ENCODE data around the gene GAREM1. TPM values are rescaled to one million over a fixed set of nuclear protein-coding genes. Genes with fewer than 3 reads are reported as not detected.

Gene GAREM1
- total RNA-seq, 1 donor from 2014 or later: 9.0 TPM

DNA sequence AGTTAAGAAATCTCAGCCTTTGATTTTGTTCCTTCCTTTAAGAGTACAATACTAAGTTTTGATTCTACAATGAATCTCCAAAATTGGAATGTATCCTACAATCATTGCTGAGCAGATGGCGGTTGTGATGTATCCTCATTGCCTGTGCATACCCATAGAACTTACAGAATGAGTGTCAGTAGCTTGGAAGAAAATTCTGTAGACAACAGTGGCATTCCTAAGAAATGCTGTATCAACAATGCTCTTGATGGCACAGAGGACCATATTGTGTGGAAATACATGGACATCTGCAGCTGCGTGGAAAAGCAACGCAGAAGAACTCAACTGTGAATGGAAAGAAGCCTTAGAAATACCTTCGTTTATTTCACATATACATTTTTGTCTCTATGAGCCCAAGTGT lies 30.2 kb downstream of the GAREM1 start:
- H3K27ac ChIP-seq (ENCODE audit: low read depth, low read length): no peak overlapping the region
- Mint-ChIP-seq H3K27me3 (ENCODE audit: low read depth, unreplicated experiment) (no peaks in the 10 kb centered on the region), H3K4me3 (ENCODE audit: unreplicated experiment) (no peak overlapping the region), H3K9me3 (ENCODE audit: unreplicated experiment) (no peaks in the 10 kb centered on the region), H3K36me3 (ENCODE audit: low read depth, unreplicated experiment) (no peaks in the 10 kb centered on the region), H3K27ac (ENCODE audit: unreplicated experiment) (no peak overlapping the region), H3K4me1 (ENCODE audit: low read depth, unreplicated experiment) (peaks cover 4% of the 10 kb centered on the region)
- DNase-seq (ENCODE audit: low read depth) (no peak), FAIRE-seq (no peak)
- no peaks in the 10 kb centered on the region for H3K27me3 ChIP-seq (ENCODE audit: insufficient read depth, low read length)
- TF ChIP-seq, protein P1, sequence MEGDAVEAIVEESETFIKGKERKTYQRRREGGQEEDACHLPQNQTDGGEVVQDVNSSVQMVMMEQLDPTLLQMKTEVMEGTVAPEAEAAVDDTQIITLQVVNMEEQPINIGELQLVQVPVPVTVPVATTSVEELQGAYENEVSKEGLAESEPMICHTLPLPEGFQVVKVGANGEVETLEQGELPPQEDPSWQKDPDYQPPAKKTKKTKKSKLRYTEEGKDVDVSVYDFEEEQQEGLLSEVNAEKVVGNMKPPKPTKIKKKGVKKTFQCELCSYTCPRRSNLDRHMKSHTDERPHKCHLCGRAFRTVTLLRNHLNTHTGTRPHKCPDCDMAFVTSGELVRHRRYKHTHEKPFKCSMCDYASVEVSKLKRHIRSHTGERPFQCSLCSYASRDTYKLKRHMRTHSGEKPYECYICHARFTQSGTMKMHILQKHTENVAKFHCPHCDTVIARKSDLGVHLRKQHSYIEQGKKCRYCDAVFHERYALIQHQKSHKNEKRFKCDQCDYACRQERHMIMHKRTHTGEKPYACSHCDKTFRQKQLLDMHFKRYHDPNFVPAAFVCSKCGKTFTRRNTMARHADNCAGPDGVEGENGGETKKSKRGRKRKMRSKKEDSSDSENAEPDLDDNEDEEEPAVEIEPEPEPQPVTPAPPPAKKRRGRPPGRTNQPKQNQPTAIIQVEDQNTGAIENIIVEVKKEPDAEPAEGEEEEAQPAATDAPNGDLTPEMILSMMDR (IDR thresholded peaks at IDR 0.05; ENCODE audit: insufficient read depth, low read depth, low read length): no peak
- no peak for TF ChIP-seq EZH2 (IDR thresholded peaks at IDR 0.05; ENCODE audit: insufficient read depth, low read length)
- H4K20me1 ChIP-seq (ENCODE audit: insufficient read depth, low read length): peaks cover 6% of the 10 kb centered on the region
- H3K4me2 ChIP-seq (ENCODE audit: low read length): no peak overlapping the region
- H3K4me3 ChIP-seq (ENCODE audit: insufficient read depth, low read depth, low read length): no peak overlapping the region
- no peak overlapping the region for H3K9ac ChIP-seq (ENCODE audit: low read length)
- no peaks in the 10 kb centered on the region for H3K9me3 ChIP-seq (ENCODE audit: insufficient read depth, low read depth, low read length)
- no peaks in the 10 kb centered on the region for H3K4me1 ChIP-seq (ENCODE audit: insufficient read depth, low read length)
- peaks cover 3% of the 10 kb centered on the region for H3K79me2 ChIP-seq (ENCODE audit: insufficient read depth, low read length)
- no peak overlapping the region for H2AFZ ChIP-seq (ENCODE audit: low read depth, low read length)
- no peaks in the 10 kb centered on the region for H3K36me3 ChIP-seq (ENCODE audit: insufficient read depth, low read length)

DNA sequence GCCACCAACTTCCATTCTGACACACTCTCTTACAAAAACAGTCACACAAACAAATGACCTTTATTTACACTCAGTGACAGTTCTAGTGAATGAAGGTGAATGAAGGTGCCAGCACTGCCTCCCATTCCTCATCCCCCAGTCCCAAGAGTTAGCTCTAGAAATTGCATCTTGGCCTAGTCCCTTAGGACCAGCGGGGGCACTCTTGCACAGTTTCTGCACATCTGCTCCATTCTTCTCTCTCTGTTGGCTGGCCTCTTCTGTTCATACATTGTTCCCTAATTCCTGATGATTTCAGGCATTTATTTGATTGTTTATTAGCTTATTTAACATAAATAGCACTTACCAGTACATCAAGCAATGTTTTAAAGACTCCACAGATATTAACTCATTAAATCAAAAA lies 30.9 kb downstream of the GAREM1 start:
- no peaks in the 10 kb centered on the region for H3K27me3 ChIP-seq (ENCODE audit: insufficient read depth, low read length)
- Mint-ChIP-seq H3K27ac (ENCODE audit: unreplicated experiment) (no peak overlapping the region), H3K4me1 (ENCODE audit: low read depth, unreplicated experiment) (peaks cover 4% of the 10 kb centered on the region), H3K9me3 (ENCODE audit: unreplicated experiment) (no peaks in the 10 kb centered on the region), H3K4me3 (ENCODE audit: unreplicated experiment) (no peak overlapping the region), H3K27me3 (ENCODE audit: low read depth, unreplicated experiment) (no peaks in the 10 kb centered on the region), H3K36me3 (ENCODE audit: low read depth, unreplicated experiment) (no peaks in the 10 kb centered on the region)
- peaks cover 4% of the 10 kb centered on the region for H4K20me1 ChIP-seq (ENCODE audit: insufficient read depth, low read length)
- no peak overlapping the region for H3K4me3 ChIP-seq (ENCODE audit: insufficient read depth, low read depth, low read length)
- peaks cover 3% of the 10 kb centered on the region for H3K79me2 ChIP-seq (ENCODE audit: insufficient read depth, low read length)
- no peak overlapping the region for H2AFZ ChIP-seq (ENCODE audit: low read depth, low read length)
- no peak overlapping the region for H3K27ac ChIP-seq (ENCODE audit: low read depth, low read length)
- H3K4me1 ChIP-seq (ENCODE audit: insufficient read depth, low read length): no peaks in the 10 kb centered on the region
- no peak overlapping the region for H3K4me2 ChIP-seq (ENCODE audit: low read length)
- DNase-seq (ENCODE audit: low read depth) (no peak), FAIRE-seq (no peak)
- H3K9me3 ChIP-seq (ENCODE audit: insufficient read depth, low read depth, low read length): no peaks in the 10 kb centered on the region
- H3K36me3 ChIP-seq (ENCODE audit: insufficient read depth, low read length): no peaks in the 10 kb centered on the region
- no peak overlapping the region for H3K9ac ChIP-seq (ENCODE audit: low read length)
- TF ChIP-seq, protein P1 (IDR thresholded peaks at IDR 0.05; ENCODE audit: insufficient read depth, low read depth, low read length): peak; percentile 7
- TF ChIP-seq EZH2 (IDR thresholded peaks at IDR 0.05; ENCODE audit: insufficient read depth, low read length): no peak

DNA sequence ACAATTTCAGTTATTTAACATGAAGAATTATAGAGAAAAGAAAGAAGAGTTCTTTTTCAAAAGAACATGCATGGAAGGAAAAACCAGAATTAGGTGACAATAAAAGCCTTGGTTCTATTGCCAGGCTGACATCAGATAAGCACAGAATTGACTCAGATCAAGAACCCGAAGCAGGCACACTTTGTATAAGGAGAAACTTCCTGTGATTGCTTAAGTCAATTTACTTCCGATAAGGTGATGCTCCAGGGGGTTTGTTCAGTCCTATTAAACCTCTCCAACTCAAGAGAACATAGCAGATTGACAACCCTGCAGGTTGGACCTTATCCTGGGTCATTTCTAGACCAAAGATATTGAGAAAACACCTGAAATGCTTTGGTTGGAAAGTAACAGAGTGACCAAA lies 31.4 kb downstream of the GAREM1 start:
- peaks cover 4% of the 10 kb centered on the region for H3K4me1 Mint-ChIP-seq (ENCODE audit: low read depth, unreplicated experiment)
- H3K27me3 ChIP-seq (ENCODE audit: insufficient read depth, low read length): no peaks in the 10 kb centered on the region
- no peaks in the 10 kb centered on the region for H3K9me3 Mint-ChIP-seq (ENCODE audit: unreplicated experiment)
- H3K4me1 ChIP-seq (ENCODE audit: insufficient read depth, low read length): no peaks in the 10 kb centered on the region
- peaks cover 3% of the 10 kb centered on the region for H4K20me1 ChIP-seq (ENCODE audit: insufficient read depth, low read length)
- TF ChIP-seq, protein P1 (IDR thresholded peaks at IDR 0.05; ENCODE audit: insufficient read depth, low read depth, low read length): no peak
- TF ChIP-seq EZH2 (IDR thresholded peaks at IDR 0.05; ENCODE audit: insufficient read depth, low read length): no peak
- no peak overlapping the region for H2AFZ ChIP-seq (ENCODE audit: low read depth, low read length)
- H3K9ac ChIP-seq (ENCODE audit: low read length): no peak overlapping the region
- no peaks in the 10 kb centered on the region for H3K27me3 Mint-ChIP-seq (ENCODE audit: low read depth, unreplicated experiment)
- H3K79me2 ChIP-seq (ENCODE audit: insufficient read depth, low read length): peaks cover 3% of the 10 kb centered on the region
- H3K36me3 ChIP-seq (ENCODE audit: insufficient read depth, low read length): no peaks in the 10 kb centered on the region
- H3K27ac ChIP-seq (ENCODE audit: low read depth, low read length): no peak overlapping the region
- no peak overlapping the region for H3K4me3 ChIP-seq (ENCODE audit: insufficient read depth, low read depth, low read length)
- FAIRE-seq (no peak), DNase-seq (ENCODE audit: low read depth) (no peak)
- H3K9me3 ChIP-seq (ENCODE audit: insufficient read depth, low read depth, low read length): no peaks in the 10 kb centered on the region
- no peak overlapping the region for H3K4me2 ChIP-seq (ENCODE audit: low read length)
- H3K4me3 Mint-ChIP-seq (ENCODE audit: unreplicated experiment): no peak overlapping the region
- no peak overlapping the region for H3K27ac Mint-ChIP-seq (ENCODE audit: unreplicated experiment)
- H3K36me3 Mint-ChIP-seq (ENCODE audit: low read depth, unreplicated experiment): no peaks in the 10 kb centered on the region

All from astrocyte (in vitro differentiated cells and primary cell).